ENCODE results near the gene ESRP2.

The ESRP2 gene

DNA sequence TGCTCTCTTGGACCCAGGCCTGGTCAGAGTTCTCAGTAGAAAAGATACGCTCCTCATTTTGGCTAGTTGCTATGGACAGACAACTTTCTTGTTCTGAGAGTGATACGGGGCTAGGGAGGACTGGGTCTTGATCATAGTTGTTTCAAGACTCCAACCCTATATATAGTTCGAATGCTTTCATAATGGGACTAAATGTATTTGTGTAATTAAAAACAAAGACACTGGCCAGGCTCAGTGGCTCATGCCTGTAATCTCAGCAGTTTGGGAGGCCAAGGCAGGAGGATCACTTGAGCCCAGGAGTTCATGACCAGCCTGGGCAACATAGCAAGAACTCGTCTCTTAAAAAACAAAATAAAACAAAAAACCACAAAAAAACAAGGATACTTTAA is 46.1 kb upstream of the ESRP2 start:
- no peak for TF ChIP-seq ZBTB7A (IDR thresholded peaks at IDR 0.05; ENCODE audit: low read depth)
- no peak for TF ChIP-seq RAD21 (IDR thresholded peaks at IDR 0.05; ENCODE audit: low read depth)
- TF ChIP-seq TCF12 (IDR thresholded peaks at IDR 0.05; ENCODE audit: low read depth), result no peak
- TF ChIP-seq NFIC (IDR thresholded peaks at IDR 0.05), result no peak
- TF ChIP-seq, protein P1, sequence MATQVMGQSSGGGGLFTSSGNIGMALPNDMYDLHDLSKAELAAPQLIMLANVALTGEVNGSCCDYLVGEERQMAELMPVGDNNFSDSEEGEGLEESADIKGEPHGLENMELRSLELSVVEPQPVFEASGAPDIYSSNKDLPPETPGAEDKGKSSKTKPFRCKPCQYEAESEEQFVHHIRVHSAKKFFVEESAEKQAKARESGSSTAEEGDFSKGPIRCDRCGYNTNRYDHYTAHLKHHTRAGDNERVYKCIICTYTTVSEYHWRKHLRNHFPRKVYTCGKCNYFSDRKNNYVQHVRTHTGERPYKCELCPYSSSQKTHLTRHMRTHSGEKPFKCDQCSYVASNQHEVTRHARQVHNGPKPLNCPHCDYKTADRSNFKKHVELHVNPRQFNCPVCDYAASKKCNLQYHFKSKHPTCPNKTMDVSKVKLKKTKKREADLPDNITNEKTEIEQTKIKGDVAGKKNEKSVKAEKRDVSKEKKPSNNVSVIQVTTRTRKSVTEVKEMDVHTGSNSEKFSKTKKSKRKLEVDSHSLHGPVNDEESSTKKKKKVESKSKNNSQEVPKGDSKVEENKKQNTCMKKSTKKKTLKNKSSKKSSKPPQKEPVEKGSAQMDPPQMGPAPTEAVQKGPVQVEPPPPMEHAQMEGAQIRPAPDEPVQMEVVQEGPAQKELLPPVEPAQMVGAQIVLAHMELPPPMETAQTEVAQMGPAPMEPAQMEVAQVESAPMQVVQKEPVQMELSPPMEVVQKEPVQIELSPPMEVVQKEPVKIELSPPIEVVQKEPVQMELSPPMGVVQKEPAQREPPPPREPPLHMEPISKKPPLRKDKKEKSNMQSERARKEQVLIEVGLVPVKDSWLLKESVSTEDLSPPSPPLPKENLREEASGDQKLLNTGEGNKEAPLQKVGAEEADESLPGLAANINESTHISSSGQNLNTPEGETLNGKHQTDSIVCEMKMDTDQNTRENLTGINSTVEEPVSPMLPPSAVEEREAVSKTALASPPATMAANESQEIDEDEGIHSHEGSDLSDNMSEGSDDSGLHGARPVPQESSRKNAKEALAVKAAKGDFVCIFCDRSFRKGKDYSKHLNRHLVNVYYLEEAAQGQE (IDR thresholded peaks at IDR 0.05; ENCODE audit: low read depth), result no peak
- no peak for TF ChIP-seq FOXM1 (IDR thresholded peaks at IDR 0.05; ENCODE audit: borderline replicate concordance, low read depth)
- TF ChIP-seq TAF1 (IDR thresholded peaks at IDR 0.05; ENCODE audit: low read depth), result no peak
- no peak for TF ChIP-seq YY1 (IDR thresholded peaks at IDR 0.05; ENCODE audit: low read depth)
- TF ChIP-seq, protein P2, sequence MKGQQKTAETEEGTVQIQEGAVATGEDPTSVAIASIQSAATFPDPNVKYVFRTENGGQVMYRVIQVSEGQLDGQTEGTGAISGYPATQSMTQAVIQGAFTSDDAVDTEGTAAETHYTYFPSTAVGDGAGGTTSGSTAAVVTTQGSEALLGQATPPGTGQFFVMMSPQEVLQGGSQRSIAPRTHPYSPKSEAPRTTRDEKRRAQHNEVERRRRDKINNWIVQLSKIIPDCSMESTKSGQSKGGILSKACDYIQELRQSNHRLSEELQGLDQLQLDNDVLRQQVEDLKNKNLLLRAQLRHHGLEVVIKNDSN (IDR thresholded peaks at IDR 0.05), result no peak
- no peak for TF ChIP-seq CREB1 (IDR thresholded peaks at IDR 0.05; ENCODE audit: low read depth)
- TF ChIP-seq EGR1 (IDR thresholded peaks at IDR 0.05), result no peak

DNA sequence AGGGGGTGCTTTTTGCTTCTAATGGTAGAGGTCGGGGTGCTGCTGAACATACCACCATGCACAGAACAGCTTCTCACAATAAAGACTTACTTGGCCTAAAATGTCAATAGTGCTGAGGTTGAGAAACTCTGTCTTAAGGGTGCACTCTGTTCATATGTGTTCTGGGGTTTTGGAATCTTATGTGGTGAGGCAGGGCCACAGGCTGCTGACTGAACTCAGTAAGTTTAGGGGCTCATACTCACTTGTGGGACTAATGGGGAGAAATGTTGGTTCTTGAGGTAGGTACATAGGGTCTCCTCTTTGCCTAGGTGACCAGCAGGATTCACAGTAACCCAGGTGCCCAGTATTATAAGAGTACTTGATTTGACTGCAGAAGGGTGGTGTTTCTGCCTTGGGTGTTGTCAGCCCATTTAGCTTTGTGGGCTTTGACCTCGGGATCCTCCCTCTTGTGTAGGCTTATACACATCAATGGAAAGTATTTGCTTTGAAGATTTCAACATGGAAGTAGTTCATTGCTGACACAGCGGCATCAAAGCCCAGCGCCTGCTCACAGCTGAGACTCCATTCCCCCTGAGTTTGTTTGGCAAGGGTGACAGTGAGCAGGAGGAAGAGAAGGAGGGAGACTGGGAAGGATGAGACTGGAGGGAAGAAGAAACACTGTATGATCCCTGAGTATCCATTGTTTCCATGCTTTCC is 45.6 kb upstream of the ESRP2 start:
- no peak for TF ChIP-seq CEBPB (IDR thresholded peaks at IDR 0.05)

DNA sequence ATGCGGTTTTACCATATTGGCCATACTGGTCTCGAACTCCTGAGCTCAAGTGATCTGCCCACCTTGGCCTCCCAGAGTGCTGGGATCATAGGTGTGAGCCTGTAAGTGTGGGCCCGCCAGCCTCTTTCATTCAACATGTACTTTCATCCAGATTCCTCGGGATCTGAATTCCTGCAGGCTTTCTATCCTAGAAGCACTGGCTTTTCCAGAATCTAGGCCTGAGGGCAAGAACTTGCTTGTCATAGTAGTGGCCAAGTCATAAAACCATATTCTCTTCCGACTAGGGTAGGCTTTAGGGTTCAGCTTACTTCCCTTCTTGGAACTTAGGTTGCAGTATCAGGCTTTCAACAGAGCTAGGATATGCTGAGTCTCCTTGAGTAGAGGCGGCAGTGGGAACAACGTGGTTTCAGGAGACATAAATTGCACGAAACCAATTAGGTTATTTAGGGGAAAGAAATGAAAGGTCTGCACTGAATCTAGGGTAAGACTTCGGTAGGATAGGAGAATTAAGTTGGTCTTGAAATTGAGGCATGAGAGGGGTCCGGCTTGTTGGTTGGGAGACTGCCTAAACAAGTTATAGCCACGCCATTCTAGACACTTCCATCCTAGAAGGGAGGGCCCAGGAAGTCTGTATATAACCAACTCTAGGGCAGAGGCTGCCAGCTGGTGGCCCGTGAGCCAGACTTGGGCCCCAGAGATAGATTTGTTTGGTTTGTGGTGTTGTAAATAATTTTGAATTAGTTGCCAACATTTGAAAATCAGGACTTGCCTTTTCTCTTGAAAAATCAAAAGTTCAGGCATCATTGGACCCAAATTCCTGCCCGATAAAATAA is 44.0 kb upstream of the ESRP2 start:
- no peak for TF ChIP-seq EGR1 (IDR thresholded peaks at IDR 0.05)
- TF ChIP-seq NFIC (IDR thresholded peaks at IDR 0.05), result no peak
- TF ChIP-seq, protein P3, sequence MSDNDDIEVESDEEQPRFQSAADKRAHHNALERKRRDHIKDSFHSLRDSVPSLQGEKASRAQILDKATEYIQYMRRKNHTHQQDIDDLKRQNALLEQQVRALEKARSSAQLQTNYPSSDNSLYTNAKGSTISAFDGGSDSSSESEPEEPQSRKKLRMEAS (IDR thresholded peaks at IDR 0.05), result no peak
- TF ChIP-seq, protein P2 (IDR thresholded peaks at IDR 0.05), result no peak
- no peak for TF ChIP-seq EP300 (IDR thresholded peaks at IDR 0.05; ENCODE audit: borderline replicate concordance)
- TF ChIP-seq ZBTB7A (IDR thresholded peaks at IDR 0.05; ENCODE audit: low read depth), result no peak
- no peak for TF ChIP-seq TEAD4 (IDR thresholded peaks at IDR 0.05)
- TF ChIP-seq FOXM1 (IDR thresholded peaks at IDR 0.05; ENCODE audit: borderline replicate concordance, low read depth), result no peak

DNA sequence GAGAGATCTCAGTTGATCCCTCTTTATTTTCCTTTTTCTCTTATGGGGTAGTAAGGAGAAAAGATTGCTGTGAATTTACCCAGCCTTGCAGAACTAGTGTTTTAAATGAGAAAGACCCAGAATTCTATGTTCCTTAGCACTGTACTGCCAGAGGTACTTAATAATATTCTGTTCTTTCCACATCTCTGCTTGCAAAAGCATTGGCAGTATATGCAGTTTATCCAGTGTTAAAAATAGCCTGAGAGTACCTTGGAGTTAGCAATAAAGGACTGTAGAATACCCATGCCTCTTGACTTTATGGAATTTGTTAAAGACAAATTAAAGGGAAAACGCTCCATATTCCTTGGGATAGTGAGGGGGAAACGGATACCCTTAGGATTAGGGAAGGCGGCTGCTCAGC is 40.3 kb upstream of the ESRP2 start:
- no peak for TF ChIP-seq RAD21 (IDR thresholded peaks at IDR 0.05; ENCODE audit: low read depth)
- TF ChIP-seq, protein P3 (IDR thresholded peaks at IDR 0.05), result no peak
- no peak for TF ChIP-seq YY1 (IDR thresholded peaks at IDR 0.05; ENCODE audit: low read depth)
- TF ChIP-seq EGR1 (IDR thresholded peaks at IDR 0.05), result no peak
- TF ChIP-seq ZBTB7A (IDR thresholded peaks at IDR 0.05; ENCODE audit: low read depth), result no peak
- TF ChIP-seq EP300 (IDR thresholded peaks at IDR 0.05; ENCODE audit: borderline replicate concordance), result no peak
- TF ChIP-seq TEAD4 (IDR thresholded peaks at IDR 0.05), result no peak
- TF ChIP-seq, protein P1 (IDR thresholded peaks at IDR 0.05; ENCODE audit: low read depth), result no peak
- TF ChIP-seq CREB1 (IDR thresholded peaks at IDR 0.05; ENCODE audit: low read depth), result no peak
- no peak for TF ChIP-seq FOXM1 (IDR thresholded peaks at IDR 0.05; ENCODE audit: borderline replicate concordance, low read depth)
- TF ChIP-seq TCF12 (IDR thresholded peaks at IDR 0.05; ENCODE audit: low read depth), result no peak
- TF ChIP-seq, protein P2 (IDR thresholded peaks at IDR 0.05), result no peak
- TF ChIP-seq NFIC (IDR thresholded peaks at IDR 0.05), result no peak
- no peak for TF ChIP-seq CEBPB (IDR thresholded peaks at IDR 0.05)
- no peak for TF ChIP-seq TAF1 (IDR thresholded peaks at IDR 0.05; ENCODE audit: low read depth)

DNA sequence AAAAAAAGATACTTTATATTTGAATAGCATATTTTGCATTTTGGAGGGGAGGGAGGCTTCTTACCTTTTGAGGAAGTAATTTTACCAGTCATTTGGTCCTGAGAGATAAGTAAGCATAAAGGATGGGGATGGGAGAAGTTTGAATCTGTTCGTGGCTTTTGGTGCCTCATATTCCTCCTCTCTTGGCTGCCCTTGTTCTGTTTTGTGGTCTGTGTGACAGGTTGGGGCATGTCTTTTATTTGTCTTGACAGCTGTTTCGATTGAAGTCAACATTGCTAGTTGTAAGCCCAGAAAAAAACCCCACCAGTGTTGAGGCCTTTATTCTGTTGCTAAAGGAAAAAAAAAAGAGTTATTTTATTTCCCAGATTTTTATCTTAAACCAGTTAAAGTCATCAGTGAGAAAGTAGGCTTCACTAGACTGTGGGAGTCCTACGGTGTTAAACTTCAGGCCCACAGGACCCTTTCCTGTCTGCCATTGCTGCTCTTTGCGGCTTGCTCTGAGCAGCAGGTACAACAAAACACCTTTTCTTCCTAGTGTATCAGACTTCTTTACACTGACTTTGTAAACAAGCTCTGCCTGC is 39.8 kb upstream of the ESRP2 start:
- TF ChIP-seq TCF12 (IDR thresholded peaks at IDR 0.05; ENCODE audit: low read depth), result no peak

Measured in Ishikawa (cell line).